Coronary artery (tissue), 2 donors: ENCODE data around the gene BCL2L12.

Experiments used
- DNase-seq: peaks from one replicate; pipeline ENCODE4 v3.0.0-alpha.2; 2017; ENCODE audit warnings: low spot score
- H3K27ac ChIP-seq, 2 donors: fragments of 200-600 bp; sonication (generic); one replicate each; pipeline ENCODE4 v1.5.1; 2016 to 2019
- H3K4me3 ChIP-seq: fragments of 200-600 bp; sonication (generic); 2 replicates; pipeline ENCODE4 v1.5.1; 2016; ENCODE audit warnings: mild to moderate bottlenecking, moderate library complexity
- TF ChIP-seq, protein P1 (sequence below): fragments of 200-600 bp; sonication (generic); IDR thresholded peaks from one replicate; pipeline ENCODE4 v1.5.1; 2019; ENCODE audit warnings: antibody characterized with exemption

The BCL2L12 gene

DNA sequence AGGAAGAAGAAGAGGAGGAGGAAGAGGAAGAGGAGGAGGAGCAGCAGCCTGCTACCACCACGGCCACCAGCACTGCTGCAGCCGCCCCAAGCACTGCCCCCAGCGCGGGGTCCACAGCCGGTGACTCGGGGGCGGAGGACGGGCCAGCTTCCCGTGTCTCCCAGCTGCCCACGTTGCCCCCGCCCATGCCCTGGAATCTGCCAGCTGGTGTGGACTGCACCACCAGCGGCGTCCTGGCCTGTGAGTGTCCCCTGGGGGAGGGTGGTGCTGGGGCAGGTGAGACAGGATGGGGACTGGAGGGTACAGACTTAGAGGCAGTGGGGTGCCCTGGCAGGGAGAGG, 12.3 kb upstream of the BCL2L12 start:
- H3K27ac ChIP-seq: no peak overlapping the region
- no peak overlapping the region for H3K4me3 ChIP-seq
- no peak for DNase-seq
- TF ChIP-seq, protein P1, sequence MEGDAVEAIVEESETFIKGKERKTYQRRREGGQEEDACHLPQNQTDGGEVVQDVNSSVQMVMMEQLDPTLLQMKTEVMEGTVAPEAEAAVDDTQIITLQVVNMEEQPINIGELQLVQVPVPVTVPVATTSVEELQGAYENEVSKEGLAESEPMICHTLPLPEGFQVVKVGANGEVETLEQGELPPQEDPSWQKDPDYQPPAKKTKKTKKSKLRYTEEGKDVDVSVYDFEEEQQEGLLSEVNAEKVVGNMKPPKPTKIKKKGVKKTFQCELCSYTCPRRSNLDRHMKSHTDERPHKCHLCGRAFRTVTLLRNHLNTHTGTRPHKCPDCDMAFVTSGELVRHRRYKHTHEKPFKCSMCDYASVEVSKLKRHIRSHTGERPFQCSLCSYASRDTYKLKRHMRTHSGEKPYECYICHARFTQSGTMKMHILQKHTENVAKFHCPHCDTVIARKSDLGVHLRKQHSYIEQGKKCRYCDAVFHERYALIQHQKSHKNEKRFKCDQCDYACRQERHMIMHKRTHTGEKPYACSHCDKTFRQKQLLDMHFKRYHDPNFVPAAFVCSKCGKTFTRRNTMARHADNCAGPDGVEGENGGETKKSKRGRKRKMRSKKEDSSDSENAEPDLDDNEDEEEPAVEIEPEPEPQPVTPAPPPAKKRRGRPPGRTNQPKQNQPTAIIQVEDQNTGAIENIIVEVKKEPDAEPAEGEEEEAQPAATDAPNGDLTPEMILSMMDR: no peak

GRCh38 chr19:49654581-49654980, 11.2 kb upstream of the BCL2L12 start:
- TF ChIP-seq, protein P1: no peak
- no peak overlapping the region for H3K4me3 ChIP-seq
- DNase-seq: no peak
- H3K27ac ChIP-seq: no peak overlapping the region

- no peak overlapping the region for H3K27ac ChIP-seq
- DNase-seq: no peak
- H3K4me3 ChIP-seq: no peak overlapping the region
- TF ChIP-seq, protein P1: no peak
Measured at GRCh38 chr19:49655570-49656455, 9.9 kb upstream of the BCL2L12 start.

DNA sequence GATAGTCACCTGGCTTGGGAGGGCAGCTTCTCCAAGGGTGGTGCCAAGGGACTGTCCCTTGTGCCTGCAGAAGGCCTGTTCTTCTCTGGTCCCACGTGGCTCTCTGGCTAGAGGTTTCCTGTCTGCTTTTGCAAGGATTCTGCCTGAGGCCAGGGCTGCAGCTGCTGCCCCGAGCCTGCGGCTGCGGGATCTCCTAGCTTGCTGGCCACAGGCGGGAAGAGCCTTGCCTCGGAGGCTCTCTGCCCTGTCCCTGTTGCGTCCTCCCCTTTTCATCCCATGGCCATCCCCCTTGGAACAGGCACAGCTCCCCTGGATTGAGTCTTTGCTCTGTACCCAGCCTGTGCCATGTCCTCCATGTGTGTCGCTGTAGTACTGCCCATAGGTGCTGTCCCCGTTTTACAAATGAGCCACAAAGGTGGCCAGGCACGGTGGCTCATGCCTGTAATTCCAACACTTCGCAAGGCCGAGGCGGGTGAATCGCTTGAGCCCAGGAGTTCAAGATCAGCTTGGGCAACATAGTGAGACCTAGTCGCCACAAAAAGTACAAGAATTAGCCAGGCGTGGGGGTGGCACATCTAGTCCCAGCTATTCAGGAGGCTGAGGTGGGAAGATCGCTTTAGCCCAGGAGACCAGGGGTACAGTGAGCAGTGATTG, 9.2 kb upstream of the BCL2L12 start:
- no peak overlapping the region for H3K27ac ChIP-seq
- TF ChIP-seq, protein P1: no peak
- no peak for DNase-seq
- no peak overlapping the region for H3K4me3 ChIP-seq

GRCh38 chr19:49657493-49658138, 8.1 kb upstream of the BCL2L12 start:
- Histone ChIP-seq H3K27ac (no peak overlapping the region), H3K4me3 (no peak overlapping the region)
- DNase-seq: no peak
- TF ChIP-seq, protein P1: no peak

DNA sequence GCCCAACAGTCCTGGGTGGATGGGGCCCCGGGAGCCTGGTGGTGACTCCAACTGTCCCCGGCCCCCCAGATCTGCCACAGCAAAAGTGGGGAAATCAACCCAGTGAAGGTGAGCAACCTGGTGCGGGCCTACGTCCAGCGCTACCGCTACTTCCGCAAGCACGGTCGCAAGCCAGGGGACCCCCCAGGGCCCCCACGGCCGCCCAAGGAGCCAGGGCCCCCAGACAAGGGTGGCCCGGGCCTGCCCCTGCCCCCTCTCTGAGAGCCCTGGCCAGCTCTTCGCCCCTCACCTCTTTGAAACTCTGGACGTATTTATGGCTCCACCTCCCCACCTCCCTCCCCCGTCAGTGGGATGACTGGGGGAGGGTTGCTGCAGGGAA, 7.6 kb upstream of the BCL2L12 start:
- TF ChIP-seq, protein P1: no peak
- Histone ChIP-seq H3K4me3 (no peak overlapping the region), H3K27ac (no peak overlapping the region)
- no peak for DNase-seq
